SK-N-SH (cell line): ENCODE data around the gene FRMD1. TPM values are rescaled to one million over a fixed set of nuclear protein-coding genes. Genes with fewer than 3 reads are reported as not detected.

ENCODE experiments used
- CTCF ChIA-PET: fragments of 300-600, 350-600 bp; formaldehyde crosslinking; extraction: SDS; loops from one replicate; lab custom pipeline; 2021; lab: Yijun Ruan, JAX
- POLR2A ChIA-PET: fragments of 350-600 bp; sonication (Branson Sonifier 250); formaldehyde crosslinking; extraction: SDS; loops from one replicate; lab custom pipeline; 2020; ENCODE audit warnings: antibody characterized with exemption, inconsistent platforms; lab: Yijun Ruan, JAX
- DNase-seq: peaks from one replicate; pipeline ENCODE4 v3.0.0; 2012
- H2AFZ ChIP-seq: fragments of 200-600 bp; sonication (generic); 2 replicates; pipeline ENCODE4 v1.8.1; 2016; ENCODE audit warnings: antibody characterized with exemption, mild to moderate bottlenecking, low read depth
- H3F3A ChIP-seq: fragments of 200-600 bp; sonication (generic); replicated peaks from 2 replicates; pipeline ENCODE3; 2016; ENCODE audit warnings: antibody characterized with exemption, mild to moderate bottlenecking; ENCODE audit not compliant: insufficient read depth
- H3K27ac ChIP-seq, 2 experiments: fragments of 200-500 bp in 1 of 2; fragments of 200-600 bp in 1 of 2; sonication (Bioruptor generic) in 1 of 2; sonication (generic), shearing (Covaris generic) in 1 of 2; 2 replicates each; pipeline versions ENCODE4 v1.5.1 to v1.6.1; 2014 to 2016; ENCODE audit warnings: low read depth in 2 of 2, inconsistent platforms in 1 of 2, low read length in 1 of 2, mild to moderate bottlenecking in 1 of 2, mixed read lengths in 1 of 2
- H3K27me3 ChIP-seq: fragments of 200-600 bp; sonication (generic), shearing (Covaris generic); 2 replicates; pipeline ENCODE4 v1.6.1; 2016; ENCODE audit warnings: mixed run types; ENCODE audit not compliant: insufficient read depth
- H3K36me3 ChIP-seq, 2 experiments: fragments of 200-500 bp in 1 of 2; fragments of 200-600 bp in 1 of 2; sonication (Bioruptor generic) in 1 of 2; sonication (generic) in 1 of 2; replicated peaks in 1 of 2; 2 replicates each; pipeline versions ENCODE3 to v1.5.1; 2014 to 2016; ENCODE audit warnings: low read length in 1 of 2, mild to moderate bottlenecking in 1 of 2; ENCODE audit not compliant: insufficient read depth in 2 of 2, control insufficient read depth in 1 of 2
- H3K4me1 ChIP-seq, 2 experiments: fragments of 200-500 bp in 1 of 2; fragments of 200-600 bp in 1 of 2; sonication (Bioruptor generic) in 1 of 2; sonication (generic), shearing (Covaris generic) in 1 of 2; 2 replicates each; pipeline versions ENCODE4 v1.5.1 to v1.6.1; 2014 to 2016; ENCODE audit warnings: low read depth in 1 of 2, low read length in 1 of 2, mixed run types in 1 of 2; ENCODE audit not compliant: insufficient read depth in 2 of 2, control insufficient read depth in 1 of 2
- H3K4me2 ChIP-seq: fragments of 200-600 bp; sonication (generic), shearing (Covaris generic); 2 replicates; pipeline ENCODE4 v1.6.1; 2017; ENCODE audit warnings: mixed run types
- H3K4me3 ChIP-seq, 2 experiments: fragments of 200-500 bp in 1 of 2; fragments of 200-600 bp in 1 of 2; sonication (Bioruptor generic) in 1 of 2; sonication (generic), shearing (Covaris generic) in 1 of 2; 2 replicates each; pipeline versions ENCODE4 v1.5.1 to v1.8.1; 2014 to 2016; ENCODE audit warnings: low read depth in 2 of 2, inconsistent platforms in 1 of 2, low read length in 1 of 2, mild to moderate bottlenecking in 1 of 2, mixed read lengths in 1 of 2, moderate library complexity in 1 of 2
- H3K79me2 ChIP-seq: fragments of 200-600 bp; sonication (generic); 2 replicates; pipeline ENCODE4 v1.8.1; 2017; ENCODE audit warnings: mild to moderate bottlenecking; ENCODE audit not compliant: insufficient read depth
- H3K9ac ChIP-seq: fragments of 200-600 bp; sonication (generic); 2 replicates; pipeline ENCODE4 v1.6.1; 2017; ENCODE audit warnings: mixed run types
- H3K9me2 ChIP-seq: fragments of 200-600 bp; sonication (generic); 2 replicates; pipeline ENCODE4 v1.6.1; 2017; ENCODE audit warnings: mixed run types
- H3K9me3 ChIP-seq: fragments of 200-600 bp; sonication (generic); 2 replicates; pipeline ENCODE4 v1.6.1; 2017; ENCODE audit warnings: mixed run types, mild to moderate bottlenecking, moderate library complexity
- H4K20me1 ChIP-seq: fragments of 200-600 bp; sonication (generic); 2 replicates; pipeline ENCODE4 v1.6.1; 2017; ENCODE audit warnings: mild to moderate bottlenecking, mixed run types; ENCODE audit not compliant: insufficient read depth
- CHD2 ChIP-seq: fragments of 150-350 bp; IDR thresholded peaks from 2 replicates; pipeline ENCODE4 v1.6.1; 2018; ENCODE audit warnings: low read length; ENCODE audit not compliant: partially characterized antibody
- CTCF ChIP-seq: fragments of 200-600 bp; sonication (generic); IDR thresholded peaks from 2 replicates; pipeline ENCODE4 v1.6.1; 2017; ENCODE audit warnings: antibody characterized with exemption, mild to moderate bottlenecking, moderate library complexity
- EZH2phosphoT487 ChIP-seq: fragments of 200-600 bp; sonication (generic); IDR thresholded peaks from 2 replicates; pipeline ENCODE4 v1.6.1; 2017; ENCODE audit warnings: low read depth, mixed run types, mild to moderate bottlenecking, antibody characterized with exemption, moderate library complexity, borderline replicate concordance
- FOSL2 ChIP-seq: IDR thresholded peaks from 2 replicates; pipeline ENCODE4 v1.4.0; 2012; ENCODE audit warnings: low read depth, mild to moderate bottlenecking, moderate library complexity, borderline replicate concordance
- FOXJ3 ChIP-seq: sonication (generic); formaldehyde crosslinking; IDR thresholded peaks from 2 replicates; pipeline ENCODE4 v1.5.1; 2020; ENCODE audit warnings: mild to moderate bottlenecking, missing genetic modification reagents
- FOXM1 ChIP-seq: IDR thresholded peaks from 2 replicates; pipeline ENCODE4 v1.4.0; 2012; ENCODE audit warnings: low read depth, mild to moderate bottlenecking
- GABPA ChIP-seq: IDR thresholded peaks from 2 replicates; pipeline ENCODE4 v1.4.0; 2012; ENCODE audit warnings: low read depth, mild to moderate bottlenecking
- JUND ChIP-seq: IDR thresholded peaks from 2 replicates; pipeline ENCODE4 v1.4.0; 2012
- MAX ChIP-seq: IDR thresholded peaks from 2 replicates; pipeline ENCODE4 v1.4.0; 2012; ENCODE audit warnings: low read depth
- NFIC ChIP-seq: IDR thresholded peaks from 2 replicates; pipeline ENCODE4 v1.4.0; 2012; ENCODE audit warnings: borderline replicate concordance
- NRF1 ChIP-seq: IDR thresholded peaks from 2 replicates; pipeline ENCODE4 v1.6.1; 2012; ENCODE audit warnings: low read depth, mild to moderate bottlenecking, low read length
- POLR2AphosphoS5 ChIP-seq: IDR thresholded peaks from 2 replicates; pipeline ENCODE4 v1.6.1; 2012; ENCODE audit warnings: low read depth, low read length
- RAD21 ChIP-seq: IDR thresholded peaks from 2 replicates; pipeline ENCODE4 v1.6.1; 2012; ENCODE audit warnings: mild to moderate bottlenecking, low read length
- RFX5 ChIP-seq: IDR thresholded peaks from 2 replicates; pipeline ENCODE4 v1.6.1; 2012; ENCODE audit warnings: mild to moderate bottlenecking, improper control_type of control experiment, low read length
- RXRA ChIP-seq: IDR thresholded peaks from 2 replicates; pipeline ENCODE4 v1.4.0; 2012; ENCODE audit warnings: low read depth, mild to moderate bottlenecking, borderline replicate concordance
- TCF12 ChIP-seq: IDR thresholded peaks from 2 replicates; pipeline ENCODE4 v1.4.0; 2012
- USF1 ChIP-seq: IDR thresholded peaks from 2 replicates; pipeline ENCODE4 v1.4.0; 2012; ENCODE audit warnings: low read depth, borderline replicate concordance
- USF2 ChIP-seq: fragments of 150-350 bp; IDR thresholded peaks from 2 replicates; pipeline ENCODE4 v1.6.1; 2017; ENCODE audit warnings: antibody characterized with exemption, low read length, low read depth, borderline replicate concordance
- YY1 ChIP-seq: IDR thresholded peaks from 2 replicates; pipeline ENCODE4 v1.4.0; 2012; ENCODE audit warnings: low read depth, mild to moderate bottlenecking
- ZBTB33 ChIP-seq: IDR thresholded peaks from 2 replicates; pipeline ENCODE4 v1.4.0; 2012; ENCODE audit warnings: low read depth, borderline replicate concordance
- WGBS: methylation state at CpG from one replicate; pipeline ENCODE4 v1.1.6; 2017; ENCODE audit warnings: low lambda C conversion rate; 5-methylcytosine and 5-hydroxymethylcytosine counted together
- polyA plus RNA-seq, 3 experiments: library from polyadenylated mRNA; depleted of rRNA; stranded (reverse); fragments of >200 nt; gene quantifications; 2 replicates each; pipeline ENCODE4 v1.2.3, GENCODE V29; 2012

The FRMD1 gene
- polyA plus RNA-seq, 1 of the 3 experiments (the other 2 are of a cell fraction) = not detected

- CTCF ChIA-PET = no interaction called here
Observed at GRCh38 chr6:168064226-168064807, 14.7 kb downstream of the FRMD1 start.

GRCh38 chr6:168063431-168063830, 15.6 kb downstream of the FRMD1 start:
- H3K9me3 ChIP-seq = no peaks in the 10 kb centered on the region
- H3K27me3 ChIP-seq = no peaks in the 10 kb centered on the region
- no peaks in the 10 kb centered on the region for H4K20me1 ChIP-seq
- no peak for DNase-seq
- H3K79me2 ChIP-seq = no peaks in the 10 kb centered on the region
- no peaks in the 10 kb centered on the region for H3K9me2 ChIP-seq
- CTCF ChIA-PET = no interaction called here
- H3K36me3 ChIP-seq = no peaks in the 10 kb centered on the region
- H2AFZ ChIP-seq = no peak overlapping the region
- no peak overlapping the region for H3K9ac ChIP-seq
- POLR2A ChIA-PET = no interaction called here
- H3K27ac ChIP-seq = no peak overlapping the region
- no peak overlapping the region for H3K4me2 ChIP-seq
- H3K4me3 ChIP-seq = no peak overlapping the region
- 53% methylated on average over 6 of the region's 13 CpGs for WGBS
- H3K4me1 ChIP-seq = peaks cover 0 to 7% of the 10 kb centered on the region in 2 experiments; a peak in 1 of 4 replicates
- no peaks in the 10 kb centered on the region for H3F3A ChIP-seq
- no peak for TF ChIP-seq MAX
- TF ChIP-seq RFX5 = no peak
- no peak for TF ChIP-seq YY1
- no peak for TF ChIP-seq JUND
- no peak for TF ChIP-seq RXRA
- TF ChIP-seq USF1 = no peak
- no peak for TF ChIP-seq FOXJ3
- no peak for TF ChIP-seq FOXM1
- TF ChIP-seq CHD2 = no peak
- no peak for TF ChIP-seq ZBTB33
- no peak for TF ChIP-seq EZH2phosphoT487
- no peak for TF ChIP-seq NFIC
- no peak for TF ChIP-seq FOSL2
- TF ChIP-seq USF2 = no peak
- TF ChIP-seq GABPA = no peak
- TF ChIP-seq RAD21 = no peak
- TF ChIP-seq NRF1 = no peak
- TF ChIP-seq CTCF = no peak

More at GRCh38 chr6:168064226-168064807, 14.7 kb downstream of the FRMD1 start:
- Histone ChIP-seq H2AFZ (no peak overlapping the region), H3K4me3 (no peak overlapping the region), H3K27ac (no peak overlapping the region), H3K4me2 (no peak overlapping the region), H3K9ac (no peak overlapping the region), H4K20me1 (no peaks in the 10 kb centered on the region), H3K4me1 (peaks cover 0 to 7% of the 10 kb centered on the region in 2 experiments; a peak in 1 of 4 replicates), H3K36me3 (no peaks in the 10 kb centered on the region), H3K79me2 (no peaks in the 10 kb centered on the region), H3K9me2 (no peaks in the 10 kb centered on the region), H3K27me3 (no peaks in the 10 kb centered on the region), H3K9me3 (no peaks in the 10 kb centered on the region), H3F3A (no peaks in the 10 kb centered on the region)
- DNase-seq = no peak
- no peak for TF ChIP-seq RXRA
- TF ChIP-seq POLR2AphosphoS5 = no peak
- TF ChIP-seq NRF1 = no peak
- TF ChIP-seq FOSL2 = no peak
- no peak for TF ChIP-seq FOXJ3
- TF ChIP-seq USF2 = no peak
- no peak for TF ChIP-seq TCF12
- 100% methylated on average over 2 of the region's 11 CpGs for WGBS
- POLR2A ChIA-PET = no interaction called here
